K562 treated with DMSO at 1 percent for 24 hours (cell line): ENCODE measurements around the gene GOLGA6L9. TPM values are rescaled to one million over a fixed set of nuclear protein-coding genes. Genes with fewer than 3 reads are reported as not detected.

ENCODE experiments used
- total RNA-seq: library from RNA; unstranded; fragments of 300-600 nt; gene quantifications from 2 replicates; pipeline ENCODE4 v1.2.3, GENCODE V29; 2022; ENCODE audit warnings: low read depth; ENCODE audit not compliant: insufficient read depth

Gene GOLGA6L9, protein sequence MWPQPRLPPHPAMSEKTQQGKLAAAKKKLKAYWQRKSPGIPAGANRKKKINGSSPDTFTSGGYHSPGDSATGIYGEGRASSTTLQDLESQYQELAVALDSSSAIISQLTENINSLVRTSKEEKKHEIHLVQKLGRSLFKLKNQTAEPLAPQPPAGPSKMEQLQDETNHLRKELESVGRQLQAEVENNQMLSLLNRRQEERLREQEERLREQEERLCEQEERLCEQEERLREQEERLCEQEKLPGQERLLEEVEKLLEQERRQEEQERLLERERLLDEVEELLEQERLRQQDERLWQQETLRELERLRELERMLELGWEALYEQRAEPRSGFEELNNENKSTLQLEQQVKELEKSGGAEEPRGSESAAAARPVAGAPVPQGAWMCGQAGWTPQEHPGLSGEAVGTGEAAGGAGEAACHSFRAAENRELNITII
- 3.7 and 5.7 TPM in 2 replicates for total RNA-seq

DNA sequence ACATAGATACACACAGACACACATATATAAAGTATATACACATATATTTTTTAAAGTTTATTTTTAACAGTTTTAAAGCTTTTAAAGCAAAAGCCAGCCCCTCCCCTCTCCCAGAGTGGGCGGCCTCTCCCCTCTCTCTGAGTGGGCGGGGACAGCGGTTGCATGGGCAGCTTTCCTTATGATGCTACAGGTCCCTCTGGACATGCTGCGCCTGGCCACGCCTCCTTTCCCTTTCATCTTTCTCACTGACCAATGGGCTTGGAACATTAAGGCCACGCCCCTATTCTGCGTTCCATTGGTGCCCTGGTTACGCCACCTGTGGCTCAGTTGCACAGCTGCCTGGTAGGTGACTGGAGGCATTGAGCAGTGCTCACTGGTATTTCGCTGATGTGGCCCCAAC is at the start of gene GOLGA6L9:
GOLGA6L9 (plus strand) TSS at position 124 of the 400 bp plus-strand sequence; CDS start at position 388, 264 bp downstream.

Other genes with a start within 250 kb of the GOLGA6L9 start
- gene EFL1, start 167.1 kb upstream of the GOLGA6L9 start, total RNA-seq: 10.1 and 13.7 TPM in 2 replicates
- gene SAXO2, start 167.0 kb upstream of the GOLGA6L9 start, total RNA-seq: 6.5 and 16.9 TPM in 2 replicates
- gene GOLGA6L10, start 80.3 kb upstream of the GOLGA6L9 start, total RNA-seq: 0.66 and 0.98 TPM in 2 replicates
- 6,422 and 6,613 TPM in 2 replicates for gene RPS17, start 110.6 kb downstream of the GOLGA6L9 start, total RNA-seq
- 8.8 and 11.2 TPM in 2 replicates for gene CPEB1, start 217.5 kb downstream of the GOLGA6L9 start, total RNA-seq